SKM-1 treated with dmso at 0.1 percent for 144 hours (cell line): ENCODE data around the gene COX7B2.

Experiments used
- DNase-seq: peaks from one replicate; lab custom pipeline; 2025; ENCODE audit not compliant: unreplicated experiment; lab: John Stamatoyannopoulos, UW

COX7B2 gene, protein sequence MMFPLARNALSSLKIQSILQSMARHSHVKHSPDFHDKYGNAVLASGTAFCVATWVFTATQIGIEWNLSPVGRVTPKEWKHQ

DNA sequence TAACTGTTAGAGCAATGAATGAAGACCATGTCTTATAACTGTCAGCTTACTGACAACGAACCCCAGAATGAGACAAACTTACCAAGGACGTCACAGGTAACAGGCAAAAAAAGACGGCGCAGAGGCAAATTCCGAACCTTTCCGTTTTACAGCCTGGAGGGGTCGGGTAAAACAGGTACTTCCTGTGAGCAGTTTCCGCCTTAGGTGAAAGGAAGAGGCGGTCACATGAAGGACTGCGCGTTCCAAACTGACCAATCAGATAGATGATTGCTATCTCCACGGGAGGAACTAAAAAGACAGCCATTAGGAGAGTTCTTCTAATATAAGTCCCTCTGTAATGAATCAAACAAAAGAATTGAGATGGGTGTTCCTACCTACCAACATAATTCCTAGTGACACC, at the start of gene COX7B2:
Gene COX7B2, minus strand, starts transcription at position 168 of the 400 bp plus-strand sequence. CDS start 174,053 bp downstream, outside the sequence.
- DNase-seq, result no peak

DNA sequence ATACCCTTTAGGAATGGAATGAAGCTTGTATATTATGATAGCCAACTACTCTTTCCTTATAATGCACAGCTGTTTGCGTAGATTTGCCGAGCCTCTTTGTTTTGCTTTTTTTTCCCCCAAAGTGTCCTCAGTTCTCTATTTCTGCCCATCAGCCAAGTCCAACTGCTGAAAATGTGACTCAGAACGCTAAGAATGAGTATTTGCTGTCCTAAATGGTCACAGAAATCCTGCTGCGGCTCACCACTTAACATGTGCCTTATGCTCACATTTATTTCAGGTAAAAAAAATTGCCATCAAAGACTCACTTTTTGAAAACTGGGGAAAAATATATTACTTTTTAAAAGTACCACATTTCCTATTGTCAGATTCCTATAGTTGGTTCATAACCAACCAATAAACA, 47.4 kb upstream of the COX7B2 start:
- DNase-seq, result no peak

DNA sequence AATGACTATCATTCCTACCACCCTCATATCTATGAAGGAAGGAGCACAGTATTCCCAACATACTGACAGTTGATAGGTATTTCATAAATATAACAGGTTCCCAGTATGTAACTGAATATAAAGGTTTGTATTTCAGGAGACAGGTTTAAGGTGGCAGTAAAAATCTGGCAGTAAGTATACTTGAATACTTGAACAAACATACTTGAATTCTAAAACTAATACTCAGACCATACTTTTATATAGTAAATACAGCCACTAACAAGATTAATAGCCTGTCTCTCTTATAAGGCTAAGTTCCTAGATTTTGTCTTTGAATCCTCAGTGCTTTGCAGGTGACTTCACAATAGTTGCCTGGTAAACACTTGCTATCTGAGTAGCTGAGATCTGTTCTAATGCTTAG, 46.6 kb upstream of the COX7B2 start:
- no peak for DNase-seq

DNA sequence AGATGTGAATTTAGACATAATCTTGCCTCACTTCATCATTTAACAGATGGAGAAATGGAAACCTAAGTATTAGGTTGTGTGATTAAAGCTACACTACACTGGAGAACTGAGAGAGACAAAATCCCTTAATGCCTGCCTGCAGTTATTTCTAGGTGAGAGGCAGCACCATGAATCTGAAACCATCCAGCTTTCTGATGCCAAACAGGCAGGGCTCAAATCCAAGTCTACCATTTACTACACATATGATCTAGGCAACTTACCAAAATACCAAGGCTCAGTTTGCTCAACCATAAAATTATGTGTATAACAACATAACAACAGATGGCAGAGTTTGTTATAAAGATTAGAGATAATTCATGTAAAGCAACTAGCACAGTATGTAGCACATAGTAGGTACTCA, 45.6 kb upstream of the COX7B2 start:
- no peak for DNase-seq

DNA sequence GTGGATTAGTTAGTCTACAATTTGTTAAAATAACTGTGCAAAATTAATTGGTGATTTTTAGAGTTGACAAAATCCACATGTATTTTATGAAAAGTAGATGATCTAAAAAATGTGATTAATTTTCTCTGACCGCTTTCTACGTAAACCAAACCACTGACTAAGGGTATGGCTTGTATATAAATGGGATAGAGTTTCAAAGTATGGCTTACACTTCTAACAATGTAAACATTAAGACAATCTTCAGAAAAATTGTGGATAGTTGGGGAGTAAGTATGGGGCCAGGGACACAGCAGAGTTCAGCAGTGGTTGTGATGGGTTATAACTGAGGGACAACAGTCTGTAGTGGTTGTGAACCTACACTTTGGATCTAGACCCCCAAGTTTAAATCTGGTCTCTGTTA, 44.5 kb upstream of the COX7B2 start:
- no peak for DNase-seq

DNA sequence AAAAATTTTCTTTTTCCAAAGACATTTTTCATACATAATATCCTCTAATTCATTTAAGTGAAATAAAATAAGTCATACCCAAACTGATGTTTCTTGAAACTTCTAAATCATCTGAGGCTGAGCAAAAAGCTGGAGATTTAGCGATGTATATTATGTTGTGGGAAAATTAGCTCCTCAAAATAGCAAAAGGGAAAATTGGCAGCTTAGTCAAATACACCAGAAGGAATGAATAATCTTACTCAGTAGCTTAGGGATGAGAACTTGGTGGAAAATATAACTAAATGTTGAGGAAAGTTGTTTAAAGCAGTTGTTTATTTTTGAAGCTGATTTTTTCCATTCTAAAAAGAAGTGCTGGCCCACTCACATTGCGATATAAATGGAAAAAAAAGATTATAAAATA, 43.4 kb upstream of the COX7B2 start:
- DNase-seq, result no peak

DNA sequence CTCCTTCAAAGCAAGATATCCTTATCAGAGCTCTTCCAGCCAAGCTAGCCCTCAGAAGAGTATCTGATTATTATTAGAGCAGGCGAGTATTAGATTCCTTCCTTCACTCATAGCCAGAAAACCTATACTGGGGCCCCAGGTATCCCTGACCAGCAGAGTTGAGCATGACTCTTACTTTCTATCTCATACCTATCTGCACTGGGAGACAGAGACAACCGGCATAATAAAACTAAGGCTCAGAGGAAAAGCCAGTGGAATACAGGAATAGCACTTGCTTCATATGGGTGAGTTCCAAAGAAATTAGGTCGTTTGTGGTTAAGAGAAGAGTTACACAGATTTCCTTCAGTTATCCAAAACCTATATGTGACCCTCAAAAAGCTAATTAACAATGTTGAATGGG, 41.8 kb upstream of the COX7B2 start:
- no peak for DNase-seq

DNA sequence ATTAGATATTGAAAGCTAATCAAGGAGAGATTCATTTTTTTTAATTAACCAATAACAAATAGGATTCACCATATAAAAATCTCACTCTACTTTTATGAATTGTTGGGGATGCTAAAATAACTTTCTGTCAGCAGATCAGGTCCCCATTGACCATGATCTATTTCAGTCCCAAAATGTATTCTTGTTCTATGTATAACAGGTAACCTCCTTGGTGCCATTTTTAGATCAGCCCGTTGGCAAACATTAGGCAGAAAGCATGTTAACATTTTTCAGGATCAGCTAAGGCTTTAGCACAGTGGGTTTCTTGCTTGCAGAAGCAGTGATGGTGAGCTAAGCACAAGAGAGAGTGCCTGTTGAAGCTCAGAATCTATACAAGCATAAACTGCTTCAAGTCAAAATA, 40.8 kb upstream of the COX7B2 start:
- DNase-seq, result no peak

DNA sequence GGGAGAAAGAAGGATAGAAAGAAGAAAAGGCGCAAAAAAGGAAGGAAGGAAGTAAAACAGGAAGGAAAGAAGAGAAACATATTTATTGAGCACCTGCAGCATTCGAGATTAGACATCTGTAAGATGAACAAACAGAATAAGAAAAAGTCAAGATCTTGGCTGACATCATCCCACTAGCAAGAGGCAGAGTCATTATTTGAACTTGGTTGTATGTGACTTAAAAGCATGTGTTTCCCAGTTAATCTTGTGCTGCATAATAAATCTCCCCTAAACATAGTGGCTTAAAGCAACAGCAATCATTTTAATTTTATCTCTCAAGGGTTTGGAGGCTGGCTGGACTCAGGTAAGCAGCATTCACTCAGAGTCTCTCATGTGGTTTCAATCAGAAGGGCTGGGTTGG, 38.5 kb upstream of the COX7B2 start:
- DNase-seq, result no peak

DNA sequence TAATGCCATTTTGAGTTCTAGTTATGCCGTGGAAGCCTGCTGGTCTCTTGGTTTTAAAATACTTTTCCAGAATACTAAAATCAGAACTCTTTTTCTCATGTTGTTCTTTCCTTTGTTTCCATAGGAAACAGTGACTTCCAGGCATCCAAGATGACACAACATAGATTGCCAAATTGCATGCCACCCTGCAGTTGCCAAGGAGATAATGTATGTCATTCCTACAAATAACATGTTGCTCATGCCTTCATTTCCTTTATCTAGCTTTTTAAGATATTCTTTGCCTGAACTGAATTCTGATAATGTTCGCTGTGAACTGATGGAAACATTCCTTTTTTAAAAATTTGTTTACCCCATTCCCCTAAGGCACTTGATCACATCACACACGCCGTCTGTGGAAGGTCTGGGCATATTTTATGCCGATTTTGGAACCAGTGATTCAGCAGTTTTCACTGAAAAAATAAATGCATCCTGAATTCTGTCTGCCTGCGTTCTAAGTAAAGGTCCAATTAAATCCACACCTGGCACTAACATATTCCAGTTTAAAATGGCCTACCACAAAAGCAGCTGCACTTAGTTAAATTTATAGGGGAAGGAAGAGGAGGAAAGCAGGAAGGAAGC, 38.0 kb upstream of the COX7B2 start:
- no peak for DNase-seq

DNA sequence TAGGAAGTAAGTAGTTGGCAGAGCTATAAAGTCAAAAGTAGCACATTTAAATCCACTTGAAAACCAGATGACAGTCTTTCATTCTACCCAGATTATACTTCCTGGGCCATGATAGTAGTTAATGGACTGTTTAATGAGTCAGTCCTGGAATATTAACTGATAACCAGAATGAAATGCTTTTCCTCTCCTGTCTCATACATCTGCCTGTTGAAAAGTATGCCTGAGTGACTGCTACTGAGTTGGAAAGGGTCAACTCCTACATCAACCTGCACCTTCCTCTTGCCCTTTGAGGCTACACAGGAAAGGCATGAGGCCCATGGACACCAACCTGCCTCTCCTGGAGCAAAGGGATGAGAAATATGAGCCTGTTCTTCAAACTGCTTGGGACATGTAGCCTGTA, 36.0 kb upstream of the COX7B2 start:
- no peak for DNase-seq

DNA sequence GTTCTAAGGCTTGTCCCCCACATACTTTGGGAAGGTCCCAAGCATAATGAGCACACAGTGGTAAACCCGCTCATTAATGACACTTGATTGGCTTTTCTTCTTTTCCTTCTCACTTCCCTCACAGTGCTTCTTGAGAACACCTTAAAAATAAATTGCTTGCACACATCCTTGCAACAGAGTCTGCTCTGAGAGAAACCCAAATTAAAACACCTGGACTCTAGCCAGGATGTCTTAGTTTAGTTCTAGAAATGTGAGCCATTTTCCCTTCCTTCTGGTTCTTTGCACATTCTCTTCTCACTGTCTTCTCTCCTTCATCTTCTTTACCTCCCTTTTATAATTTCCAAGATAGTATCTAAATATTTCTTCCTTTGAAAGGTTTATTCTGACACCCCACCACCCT, 35.3 kb upstream of the COX7B2 start:
- no peak for DNase-seq

DNA sequence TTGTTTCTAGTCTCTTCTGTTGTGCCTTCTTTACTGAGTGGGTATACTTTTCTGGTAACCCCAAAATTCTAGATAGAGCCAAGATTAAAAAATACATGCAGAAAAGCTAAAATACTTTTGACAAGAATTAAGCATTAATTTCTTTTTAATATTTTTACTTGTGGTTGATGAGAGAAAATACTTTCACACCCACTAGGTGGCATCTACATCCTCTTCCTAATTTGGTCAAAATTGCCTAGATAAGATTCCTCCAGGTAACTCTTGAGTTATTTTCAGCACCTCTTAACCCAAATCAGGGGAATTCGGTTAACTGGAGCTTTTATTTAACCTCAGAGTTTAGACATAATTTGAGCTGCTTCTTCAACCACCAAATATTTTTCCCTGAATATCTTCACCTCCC, 28.4 kb upstream of the COX7B2 start:
- no peak for DNase-seq

DNA sequence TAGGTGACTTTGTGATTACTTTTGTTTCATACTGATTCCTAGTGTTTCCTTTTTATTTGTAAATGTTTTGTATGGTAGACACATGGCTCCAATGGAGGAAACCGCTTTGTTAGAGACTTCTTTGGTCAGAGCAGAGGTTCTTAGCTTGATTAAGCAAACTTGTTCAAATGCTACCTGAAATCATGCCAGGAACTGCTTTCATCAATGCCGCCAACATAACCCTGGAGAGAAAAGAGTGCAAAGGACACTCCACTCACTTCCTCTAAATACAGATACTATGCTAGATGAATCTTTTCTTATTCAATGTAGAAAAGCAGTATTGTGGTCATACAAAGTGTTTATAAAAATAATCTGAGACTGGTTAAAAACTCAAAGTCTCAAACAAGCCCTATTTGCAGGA, 25.7 kb upstream of the COX7B2 start:
- no peak for DNase-seq

DNA sequence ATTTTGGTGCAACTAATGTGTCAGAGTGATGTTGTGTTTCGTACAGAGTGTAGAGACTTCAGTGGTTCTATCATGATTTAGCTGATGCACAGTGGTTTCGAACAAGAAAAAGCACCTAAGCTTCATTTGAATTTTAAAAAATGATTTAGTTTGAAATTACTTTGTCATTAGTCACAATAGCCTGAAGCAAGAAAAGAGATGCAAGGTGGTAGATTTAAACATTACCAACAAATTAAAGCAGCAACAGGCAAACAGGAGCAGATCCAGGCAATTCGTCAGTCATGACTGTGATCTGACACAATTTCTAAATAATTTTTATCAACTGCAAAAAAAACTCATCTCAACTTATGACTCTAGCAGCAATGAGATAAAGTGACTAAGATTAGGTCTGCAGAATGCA, 24.6 kb upstream of the COX7B2 start:
- no peak for DNase-seq

DNA sequence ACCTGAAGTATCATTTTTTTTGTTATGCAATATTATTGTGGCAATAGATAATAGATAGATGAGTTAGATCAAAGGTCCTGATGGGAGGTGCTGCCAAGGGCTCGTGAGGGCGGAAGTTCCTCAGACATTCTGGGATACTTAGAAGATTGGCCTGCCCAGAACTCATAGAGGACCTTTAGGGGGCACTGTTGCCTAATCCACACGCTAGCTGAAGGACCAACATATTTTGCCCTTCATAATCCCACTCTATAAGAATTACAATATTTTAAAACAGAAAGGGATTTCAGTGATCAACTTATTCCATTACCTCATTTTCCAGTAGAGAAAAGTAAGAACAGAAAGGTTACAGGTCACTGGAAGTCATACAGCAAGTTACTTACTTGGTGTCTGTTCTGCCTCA, 22.9 kb upstream of the COX7B2 start:
- peak; percentile 3 for DNase-seq

DNA sequence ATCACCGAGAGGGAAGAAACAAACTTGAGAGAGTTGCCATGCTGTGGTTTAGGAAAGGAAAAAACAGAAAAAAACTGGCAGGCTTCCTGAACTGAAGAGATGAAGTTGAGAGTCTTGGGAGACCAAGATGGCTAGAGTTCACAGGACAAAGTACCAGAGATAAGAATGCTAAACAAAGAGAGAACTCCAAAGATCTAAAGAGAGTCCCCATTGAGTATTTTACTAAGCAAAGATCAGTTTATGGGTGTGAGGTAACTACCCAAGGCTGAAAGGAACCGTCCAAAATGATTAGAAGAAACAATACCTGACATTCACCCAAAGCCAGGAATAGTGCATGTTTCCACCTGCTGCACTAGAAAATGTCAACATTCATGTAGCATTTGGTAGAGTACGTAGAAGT, 21.8 kb upstream of the COX7B2 start:
- DNase-seq, result no peak

DNA sequence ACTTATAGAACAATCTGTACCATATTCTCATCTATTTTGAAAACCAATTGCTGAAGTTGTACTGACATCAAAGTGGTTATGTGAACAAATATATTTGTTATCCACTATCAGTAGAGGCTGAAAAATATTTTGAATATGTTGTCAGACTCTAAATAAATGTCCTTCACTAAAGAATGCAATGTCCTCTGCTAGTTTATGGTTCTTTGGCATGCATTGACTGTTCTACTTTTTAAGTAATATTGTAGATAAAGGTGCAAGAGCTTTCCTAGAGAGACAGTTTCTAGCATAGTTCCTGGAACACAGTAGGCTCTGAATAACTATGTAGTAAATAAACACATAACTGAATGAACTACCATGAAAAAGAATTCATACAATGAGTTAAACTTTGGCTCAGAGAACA, 18.2 kb upstream of the COX7B2 start:
- DNase-seq, result no peak

DNA sequence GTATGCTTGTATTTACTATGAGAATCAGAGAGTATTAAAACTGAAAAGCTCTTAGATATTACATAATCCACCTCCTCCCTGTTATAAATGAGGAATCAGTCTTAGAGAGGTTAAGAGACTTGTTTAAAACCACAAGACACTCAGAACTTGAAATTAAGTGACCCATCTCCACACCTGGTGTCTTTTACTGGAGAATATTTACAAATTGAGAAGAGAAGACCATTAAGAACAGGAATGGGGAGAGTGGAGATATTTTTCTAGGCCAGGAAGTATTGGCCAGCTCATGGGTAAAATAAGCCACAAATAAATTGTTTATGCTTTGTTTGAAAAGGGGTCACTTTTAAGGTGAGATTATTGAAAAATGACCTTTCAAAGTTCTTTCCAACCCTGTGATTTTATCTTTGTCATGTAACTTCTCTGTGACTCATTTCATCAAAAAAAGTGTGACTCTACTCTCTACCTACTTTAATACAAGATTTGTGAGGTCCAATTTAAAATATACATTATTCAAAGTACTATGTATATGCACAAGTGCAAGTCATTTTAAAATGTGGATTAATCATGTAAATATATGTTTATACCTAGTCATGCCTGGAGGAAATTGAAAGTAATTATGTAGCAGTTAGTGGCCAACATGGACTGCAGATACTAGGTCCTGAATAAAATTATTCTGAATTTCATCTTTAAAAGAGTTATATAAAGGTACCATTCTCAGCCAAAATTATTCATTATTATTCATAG, 15.9 kb upstream of the COX7B2 start:
- no peak for DNase-seq

DNA sequence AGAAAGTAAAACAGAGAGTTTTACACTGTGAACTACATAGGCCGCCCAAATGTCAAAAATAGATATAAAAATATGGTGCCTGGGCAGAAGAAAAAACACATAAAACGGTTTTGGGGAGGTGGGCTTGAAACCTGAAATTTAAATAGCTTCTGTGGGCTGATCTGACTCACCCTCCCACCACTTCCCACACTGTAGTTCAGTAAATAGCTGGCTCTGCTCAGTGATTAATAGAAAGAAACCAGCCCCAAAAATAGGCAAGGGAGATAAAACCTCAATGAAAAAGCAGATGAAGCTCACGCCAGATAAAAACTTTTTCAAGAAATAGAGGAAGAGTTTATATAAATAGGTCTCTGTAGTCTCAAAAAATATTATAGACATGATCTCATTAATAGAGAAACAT, 13.2 kb upstream of the COX7B2 start:
- no peak for DNase-seq

DNA sequence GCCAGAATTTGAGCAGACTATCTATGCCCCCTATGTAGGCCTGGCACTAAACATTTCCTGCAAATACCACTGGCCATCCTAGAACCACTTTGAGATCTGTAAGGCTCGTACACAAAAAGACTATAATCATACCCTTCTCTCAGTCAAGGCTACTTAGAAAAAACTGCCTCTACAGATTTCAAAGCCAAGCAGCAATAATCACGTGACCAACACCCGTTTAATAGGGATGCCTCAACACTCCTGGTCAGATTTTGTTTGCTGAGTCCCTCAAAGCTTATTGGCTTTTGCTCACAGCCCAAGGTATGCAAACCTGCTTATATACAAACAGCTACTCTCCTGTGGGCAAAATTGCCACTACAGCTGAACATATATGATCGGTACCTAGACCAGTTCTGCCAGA, 897 bp downstream of the COX7B2 start:
- no peak for DNase-seq

DNA sequence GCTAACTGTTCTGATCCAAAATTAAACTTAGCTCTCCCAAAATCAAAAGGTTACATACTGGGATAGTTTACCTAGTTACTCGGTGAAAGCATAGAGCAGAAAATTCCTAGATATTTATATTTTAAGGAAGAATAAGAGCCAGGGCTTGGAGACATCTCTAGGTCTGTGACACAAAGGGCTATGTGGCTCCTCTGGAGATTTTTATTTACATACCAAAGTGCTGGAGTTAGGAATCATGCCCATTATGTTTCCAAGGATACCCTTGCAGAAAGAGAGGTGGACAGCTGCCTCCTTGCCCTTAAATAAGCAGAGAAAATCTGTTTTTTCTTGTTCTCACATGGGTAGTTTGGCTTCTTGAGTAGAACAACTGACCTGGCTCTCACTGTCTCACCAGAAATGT, 9.0 kb downstream of the COX7B2 start:
- no peak for DNase-seq

DNA sequence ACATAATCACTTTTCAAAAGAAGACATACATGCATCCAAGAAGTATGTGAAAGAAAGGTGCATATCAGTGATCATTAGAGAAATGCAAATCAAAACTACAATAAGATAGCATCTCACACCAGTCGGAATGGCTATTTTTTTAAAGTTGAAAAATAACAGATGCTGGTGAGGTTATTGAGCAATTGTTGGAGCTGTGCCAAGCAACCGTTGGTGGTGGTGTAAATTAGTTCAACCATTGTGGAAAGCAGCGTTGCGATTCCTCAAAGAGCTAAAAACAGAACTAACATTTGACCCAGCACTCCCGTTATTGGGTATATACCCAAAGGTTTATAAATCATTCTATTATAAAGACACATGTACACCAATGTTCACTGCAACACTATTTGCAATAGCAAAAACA, 14.2 kb downstream of the COX7B2 start:
- DNase-seq, result peak; percentile 9
